HL-60 (cell line): ENCODE measurements around the gene WDR33.

Source experiments
- DNase-seq, 2 experiments: peaks; one replicate each; pipeline ENCODE4 v3.0.0-alpha.2; 2010 to 2020; ENCODE audit warnings: low read depth in 1 of 2, low spot score in 1 of 2
- H3K27ac ChIP-seq: fragments of 250-450 bp; sonication (Bioruptor Pico); replicated peaks from 2 replicates; pipeline ENCODE4 v1.5.1; 2020; ENCODE audit warnings: mild to moderate bottlenecking, moderate library complexity
- H3K27me3 ChIP-seq: fragments of 250-450 bp; sonication (Bioruptor Pico); 2 replicates; pipeline ENCODE4 v1.5.1; 2021; ENCODE audit warnings: mild to moderate bottlenecking, moderate library complexity; ENCODE audit not compliant: insufficient read depth, poor library complexity, severe bottlenecking
- H3K4me3 ChIP-seq: replicated peaks from 2 replicates; pipeline ENCODE4 v1.5.1; 2011; ENCODE audit warnings: mild to moderate bottlenecking, control low read depth, low read length; ENCODE audit not compliant: insufficient read depth
- GABPA ChIP-seq: IDR thresholded peaks from 2 replicates; pipeline ENCODE4 v1.6.1; 2012; ENCODE audit warnings: low read depth
- POLR2AphosphoS5 ChIP-seq: IDR thresholded peaks from 2 replicates; pipeline ENCODE4 v1.6.1; 2012; ENCODE audit warnings: low read depth
- SPI1 ChIP-seq: IDR thresholded peaks from 2 replicates; pipeline ENCODE4 v1.6.1; 2012; ENCODE audit warnings: low read depth, mild to moderate bottlenecking, borderline replicate concordance
- TF ChIP-seq, protein P1 (sequence below): IDR thresholded peaks from 2 replicates; pipeline ENCODE4 v1.6.1; 2012; ENCODE audit warnings: low read depth; ENCODE audit not compliant: insufficient replicate concordance
- TF ChIP-seq, protein P2 (sequence below): IDR thresholded peaks from one replicate; pipeline ENCODE4 v1.5.1; 2011; ENCODE audit warnings: low read length, control low read depth, inconsistent platforms; ENCODE audit not compliant: insufficient read depth

WDR33 gene

DNA sequence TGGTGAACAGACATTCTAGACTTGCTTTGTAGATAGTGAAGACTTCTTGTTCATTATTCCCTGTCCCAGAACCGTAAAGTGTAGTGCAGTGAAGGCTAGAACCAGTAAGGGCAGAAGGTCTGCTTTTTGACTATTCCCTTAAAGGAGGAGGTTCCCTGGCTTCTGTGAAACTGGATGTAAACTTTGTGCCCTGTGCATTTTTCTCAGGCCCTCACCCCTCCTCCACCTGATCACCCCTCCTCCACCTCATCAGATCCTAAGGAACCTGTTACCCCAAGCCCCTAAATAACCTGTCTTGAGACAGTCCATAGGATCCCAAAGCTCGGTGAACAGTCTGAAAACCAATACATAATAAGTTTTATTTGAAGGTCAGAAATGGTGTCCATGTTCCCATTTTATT lies 75.9 kb downstream of the WDR33 start:
- TF ChIP-seq SPI1 (no peak), GABPA (no peak), POLR2AphosphoS5 (no peak)
- TF ChIP-seq, protein P1, sequence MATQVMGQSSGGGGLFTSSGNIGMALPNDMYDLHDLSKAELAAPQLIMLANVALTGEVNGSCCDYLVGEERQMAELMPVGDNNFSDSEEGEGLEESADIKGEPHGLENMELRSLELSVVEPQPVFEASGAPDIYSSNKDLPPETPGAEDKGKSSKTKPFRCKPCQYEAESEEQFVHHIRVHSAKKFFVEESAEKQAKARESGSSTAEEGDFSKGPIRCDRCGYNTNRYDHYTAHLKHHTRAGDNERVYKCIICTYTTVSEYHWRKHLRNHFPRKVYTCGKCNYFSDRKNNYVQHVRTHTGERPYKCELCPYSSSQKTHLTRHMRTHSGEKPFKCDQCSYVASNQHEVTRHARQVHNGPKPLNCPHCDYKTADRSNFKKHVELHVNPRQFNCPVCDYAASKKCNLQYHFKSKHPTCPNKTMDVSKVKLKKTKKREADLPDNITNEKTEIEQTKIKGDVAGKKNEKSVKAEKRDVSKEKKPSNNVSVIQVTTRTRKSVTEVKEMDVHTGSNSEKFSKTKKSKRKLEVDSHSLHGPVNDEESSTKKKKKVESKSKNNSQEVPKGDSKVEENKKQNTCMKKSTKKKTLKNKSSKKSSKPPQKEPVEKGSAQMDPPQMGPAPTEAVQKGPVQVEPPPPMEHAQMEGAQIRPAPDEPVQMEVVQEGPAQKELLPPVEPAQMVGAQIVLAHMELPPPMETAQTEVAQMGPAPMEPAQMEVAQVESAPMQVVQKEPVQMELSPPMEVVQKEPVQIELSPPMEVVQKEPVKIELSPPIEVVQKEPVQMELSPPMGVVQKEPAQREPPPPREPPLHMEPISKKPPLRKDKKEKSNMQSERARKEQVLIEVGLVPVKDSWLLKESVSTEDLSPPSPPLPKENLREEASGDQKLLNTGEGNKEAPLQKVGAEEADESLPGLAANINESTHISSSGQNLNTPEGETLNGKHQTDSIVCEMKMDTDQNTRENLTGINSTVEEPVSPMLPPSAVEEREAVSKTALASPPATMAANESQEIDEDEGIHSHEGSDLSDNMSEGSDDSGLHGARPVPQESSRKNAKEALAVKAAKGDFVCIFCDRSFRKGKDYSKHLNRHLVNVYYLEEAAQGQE, result no peak
- TF ChIP-seq, protein P2, sequence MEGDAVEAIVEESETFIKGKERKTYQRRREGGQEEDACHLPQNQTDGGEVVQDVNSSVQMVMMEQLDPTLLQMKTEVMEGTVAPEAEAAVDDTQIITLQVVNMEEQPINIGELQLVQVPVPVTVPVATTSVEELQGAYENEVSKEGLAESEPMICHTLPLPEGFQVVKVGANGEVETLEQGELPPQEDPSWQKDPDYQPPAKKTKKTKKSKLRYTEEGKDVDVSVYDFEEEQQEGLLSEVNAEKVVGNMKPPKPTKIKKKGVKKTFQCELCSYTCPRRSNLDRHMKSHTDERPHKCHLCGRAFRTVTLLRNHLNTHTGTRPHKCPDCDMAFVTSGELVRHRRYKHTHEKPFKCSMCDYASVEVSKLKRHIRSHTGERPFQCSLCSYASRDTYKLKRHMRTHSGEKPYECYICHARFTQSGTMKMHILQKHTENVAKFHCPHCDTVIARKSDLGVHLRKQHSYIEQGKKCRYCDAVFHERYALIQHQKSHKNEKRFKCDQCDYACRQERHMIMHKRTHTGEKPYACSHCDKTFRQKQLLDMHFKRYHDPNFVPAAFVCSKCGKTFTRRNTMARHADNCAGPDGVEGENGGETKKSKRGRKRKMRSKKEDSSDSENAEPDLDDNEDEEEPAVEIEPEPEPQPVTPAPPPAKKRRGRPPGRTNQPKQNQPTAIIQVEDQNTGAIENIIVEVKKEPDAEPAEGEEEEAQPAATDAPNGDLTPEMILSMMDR, result no peak
- Histone ChIP-seq H3K27ac (no peak overlapping the region), H3K4me3 (no peak overlapping the region), H3K27me3 (no peaks in the 10 kb centered on the region)
- DNase-seq, result no peak

- no peak overlapping the region for H3K4me3 ChIP-seq
- no peak for DNase-seq
- no peak overlapping the region for H3K27ac ChIP-seq
- no peaks in the 10 kb centered on the region for H3K27me3 ChIP-seq
- TF ChIP-seq GABPA (no peak), SPI1 (no peak), POLR2AphosphoS5 (no peak)
- TF ChIP-seq, protein P2, result no peak
- TF ChIP-seq, protein P1, result no peak
These were observed 77.0 kb downstream of the WDR33 start for GRCh38 chr2:127733816-127734537.

- Histone ChIP-seq H3K27ac (no peak overlapping the region), H3K27me3 (no peaks in the 10 kb centered on the region), H3K4me3 (no peak overlapping the region)
- no peak for DNase-seq
- no peak for TF ChIP-seq SPI1
- TF ChIP-seq GABPA, result no peak
- no peak for TF ChIP-seq POLR2AphosphoS5
- TF ChIP-seq, protein P2, result no peak
- TF ChIP-seq, protein P1, result no peak
These were observed 77.7 kb downstream of the WDR33 start for GRCh38 chr2:127733113-127733815.
